ENCODE data around the gene RHOV.
"Not testable (repeated sequence)": the region's sequence is repeated elsewhere in the genome, so short reads cannot be mapped to it uniquely, and the experiment has no call there.

The RHOV gene

DNA sequence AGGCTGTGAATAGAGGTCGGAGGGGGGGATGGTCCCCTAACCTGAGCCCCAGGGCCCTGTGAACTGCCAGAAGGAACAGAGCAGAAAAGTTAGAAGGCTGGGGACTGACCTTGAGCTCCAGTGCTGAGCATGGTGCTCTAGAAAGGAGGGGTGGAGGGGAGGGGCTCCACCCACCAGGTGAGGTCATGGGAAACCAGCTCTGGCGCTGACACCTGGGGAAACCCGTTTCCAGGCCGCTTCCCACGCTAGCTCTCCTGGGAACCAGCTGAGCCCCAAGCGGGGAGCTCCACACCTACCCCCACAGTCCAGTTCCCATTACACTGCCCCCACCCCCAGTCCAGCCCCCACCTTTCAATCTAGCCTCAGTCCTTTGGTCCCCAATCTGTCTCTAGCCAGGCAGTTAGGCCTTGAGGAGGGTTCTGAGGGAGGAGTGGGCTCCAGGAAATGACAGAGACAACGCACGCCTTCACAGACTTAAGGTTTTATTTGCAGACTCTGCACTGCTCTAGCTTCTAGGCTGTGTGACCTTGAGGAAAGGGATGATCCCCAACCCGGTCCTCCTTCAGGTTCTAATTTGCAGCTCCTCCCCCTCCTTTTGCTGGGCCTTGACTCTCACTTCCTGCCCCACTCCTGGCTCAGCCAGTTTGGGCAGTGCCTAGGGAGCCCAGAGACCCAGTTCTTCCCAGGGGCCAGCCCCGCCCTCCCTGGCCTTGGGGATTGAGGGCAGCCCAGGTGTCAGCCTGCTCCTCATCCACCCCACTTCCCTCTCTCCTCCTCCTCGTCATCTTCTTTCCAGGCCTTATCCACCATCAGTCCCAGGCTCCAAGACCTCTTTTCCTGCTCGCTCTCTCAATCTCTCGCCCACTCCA, 2.1 kb downstream of the RHOV start:
- DNase-seq: peak in 1 of 2 donors; percentile 30

DNA sequence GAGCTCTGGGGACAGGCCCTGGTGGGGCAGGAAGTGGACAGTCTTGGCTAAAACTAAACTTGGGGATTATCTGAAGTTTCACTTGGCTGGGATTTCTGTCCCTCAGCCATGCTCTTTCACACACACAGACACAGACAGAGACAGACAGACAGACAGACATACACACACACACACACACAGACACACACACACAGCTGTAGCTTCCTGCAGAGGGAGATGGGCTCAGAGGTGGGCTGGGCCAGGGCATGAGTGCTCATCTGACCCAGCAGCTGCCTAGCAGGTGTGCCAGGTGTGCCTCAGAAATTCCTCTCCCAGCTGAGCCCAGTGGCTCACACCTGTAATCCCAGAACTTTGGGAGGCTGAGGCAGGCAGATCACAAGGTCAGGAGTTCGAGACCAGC, 3.3 kb downstream of the RHOV start:
- DNase-seq: no peak

DNA sequence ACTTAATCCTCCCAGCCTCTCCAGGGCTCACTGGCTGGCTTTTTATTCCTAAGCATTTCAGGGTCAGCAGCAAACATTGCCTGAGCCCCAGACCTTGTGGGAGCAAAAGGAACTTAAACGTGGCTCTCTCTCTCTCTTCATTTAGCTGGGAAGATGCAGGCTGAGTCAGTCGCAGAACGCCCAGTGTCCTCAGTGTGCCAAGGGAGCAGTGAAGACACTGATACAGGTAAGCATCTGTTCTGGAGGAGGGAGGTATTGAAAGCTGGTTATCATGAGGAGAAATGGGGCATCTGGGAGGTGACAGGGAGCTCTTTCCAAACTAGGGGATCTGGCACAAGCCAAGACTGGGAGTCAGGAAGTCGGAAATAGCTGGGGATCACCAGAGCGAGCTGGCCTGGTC, 4.3 kb downstream of the RHOV start:
- DNase-seq: no peak

DNA sequence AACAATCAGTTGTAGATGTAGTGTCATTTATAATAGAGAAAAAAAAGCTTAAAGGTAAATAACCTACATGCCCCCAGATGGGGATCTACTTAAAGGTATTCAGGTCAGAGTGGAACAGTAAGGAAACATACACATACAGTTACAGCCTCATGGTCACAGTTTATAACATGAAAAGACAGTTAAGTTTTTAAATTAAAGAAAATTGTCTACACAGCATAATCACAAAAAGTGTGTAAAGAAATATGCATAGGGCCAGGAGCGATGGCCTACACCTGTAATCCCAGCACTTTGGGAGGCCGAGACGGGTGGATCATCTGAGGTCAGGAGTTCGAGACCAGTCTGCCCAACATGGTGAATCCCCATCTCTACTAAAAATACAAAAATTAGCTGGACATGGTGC, 6.8 kb downstream of the RHOV start:
- no peak for DNase-seq

DNA sequence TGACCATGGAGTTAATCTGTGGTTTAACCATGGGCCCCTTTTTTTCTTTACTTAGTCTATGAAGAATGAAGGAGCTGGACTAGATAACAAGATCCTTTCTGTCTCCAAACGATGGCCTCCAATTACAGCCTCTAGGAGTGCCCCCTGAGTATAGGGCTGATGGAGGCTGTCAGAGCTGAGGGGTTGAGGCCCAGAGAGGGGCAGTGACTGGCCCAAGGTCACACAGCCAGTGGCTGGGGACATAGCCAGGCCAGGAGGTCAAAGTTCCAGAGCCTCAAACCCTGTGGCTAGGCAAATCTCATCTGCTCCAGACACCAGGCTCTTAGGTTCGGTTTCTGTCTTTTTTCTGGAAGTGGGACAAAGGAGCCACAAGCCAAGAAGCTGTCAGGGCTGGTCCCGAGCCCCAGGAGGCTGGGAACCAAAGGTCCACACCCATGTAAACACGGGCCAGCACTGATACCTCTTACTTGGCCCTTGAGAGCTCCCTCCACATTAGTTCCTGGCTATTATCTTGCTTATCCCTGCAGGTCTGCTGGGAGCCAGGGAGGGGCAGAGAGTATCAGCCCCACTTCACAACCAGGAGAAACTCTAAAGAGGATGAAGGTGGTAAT, 10.3 kb downstream of the RHOV start:
- no peak for DNase-seq

DNA sequence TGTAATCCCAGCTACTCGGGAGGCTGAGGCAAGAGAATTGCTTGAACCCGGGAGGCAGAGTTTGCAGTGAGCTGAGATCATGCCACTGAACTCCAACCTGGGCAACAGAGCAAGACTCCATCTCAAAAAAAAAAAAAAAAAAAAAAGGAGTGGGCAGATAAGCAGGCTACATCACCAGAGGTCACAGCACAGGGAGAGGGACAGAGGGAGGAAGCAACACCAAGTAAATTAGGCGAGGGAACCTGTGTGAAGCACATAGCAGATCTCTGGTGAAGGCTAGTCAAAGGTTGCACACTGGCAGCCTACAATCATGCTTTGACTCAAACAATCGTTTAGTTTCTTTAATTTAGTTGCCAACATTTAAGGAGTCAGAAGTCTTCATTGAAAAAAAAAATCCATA, 12.9 kb downstream of the RHOV start:
- not testable (repeated sequence) for DNase-seq

DNA sequence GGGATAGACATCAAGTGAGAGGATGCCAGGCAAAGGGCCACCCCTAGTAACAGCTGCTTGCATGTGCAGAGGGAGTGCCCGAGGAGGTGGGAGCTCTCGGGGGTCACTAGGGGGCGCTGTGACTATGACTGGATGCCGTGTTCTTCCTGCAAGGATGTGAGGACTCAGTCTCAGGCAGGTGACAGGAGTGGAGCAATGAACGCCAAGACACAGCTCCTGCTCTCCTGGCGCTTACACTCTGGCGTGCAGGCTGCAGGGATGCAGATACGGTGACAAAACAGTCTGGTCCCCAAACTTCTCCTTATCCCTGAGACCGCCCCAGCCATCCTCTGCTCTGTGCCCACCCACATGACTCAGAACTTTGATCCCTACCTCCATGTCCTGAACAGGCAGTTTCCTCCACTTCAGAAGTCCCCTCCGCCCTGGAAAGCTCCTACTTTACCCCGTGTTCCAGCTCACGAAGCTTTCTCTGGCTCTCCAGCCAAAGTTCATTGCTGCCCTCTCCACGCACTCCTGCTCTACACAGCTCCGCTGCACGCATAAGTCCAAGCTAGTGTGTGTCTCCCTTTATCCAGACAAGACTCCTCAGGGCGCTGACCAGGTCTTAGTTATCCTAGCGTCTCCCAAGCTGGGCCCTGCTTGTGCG, 14.7 kb downstream of the RHOV start:
- DNase-seq: peak; percentile 90 to 92

DNA sequence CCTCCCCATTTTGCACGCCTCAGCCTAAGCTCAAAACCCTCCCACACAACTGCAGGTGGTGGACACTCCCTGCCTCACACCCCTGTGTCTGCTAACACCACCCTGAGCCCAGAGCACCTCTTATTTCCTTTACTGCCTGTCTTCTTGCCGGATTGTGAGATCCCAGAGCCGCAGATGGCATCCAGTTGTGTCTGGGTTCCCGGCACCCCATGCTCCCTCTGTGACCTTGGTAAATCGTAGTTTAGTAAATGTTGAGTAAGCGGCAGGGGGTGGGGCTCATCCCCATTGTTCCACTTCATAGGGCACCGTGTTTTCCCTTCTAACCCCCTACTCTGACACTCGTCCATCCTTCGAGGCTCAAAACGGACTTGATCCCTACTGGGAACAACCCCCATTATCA, 15.3 kb downstream of the RHOV start:
- DNase-seq: no peak

DNA sequence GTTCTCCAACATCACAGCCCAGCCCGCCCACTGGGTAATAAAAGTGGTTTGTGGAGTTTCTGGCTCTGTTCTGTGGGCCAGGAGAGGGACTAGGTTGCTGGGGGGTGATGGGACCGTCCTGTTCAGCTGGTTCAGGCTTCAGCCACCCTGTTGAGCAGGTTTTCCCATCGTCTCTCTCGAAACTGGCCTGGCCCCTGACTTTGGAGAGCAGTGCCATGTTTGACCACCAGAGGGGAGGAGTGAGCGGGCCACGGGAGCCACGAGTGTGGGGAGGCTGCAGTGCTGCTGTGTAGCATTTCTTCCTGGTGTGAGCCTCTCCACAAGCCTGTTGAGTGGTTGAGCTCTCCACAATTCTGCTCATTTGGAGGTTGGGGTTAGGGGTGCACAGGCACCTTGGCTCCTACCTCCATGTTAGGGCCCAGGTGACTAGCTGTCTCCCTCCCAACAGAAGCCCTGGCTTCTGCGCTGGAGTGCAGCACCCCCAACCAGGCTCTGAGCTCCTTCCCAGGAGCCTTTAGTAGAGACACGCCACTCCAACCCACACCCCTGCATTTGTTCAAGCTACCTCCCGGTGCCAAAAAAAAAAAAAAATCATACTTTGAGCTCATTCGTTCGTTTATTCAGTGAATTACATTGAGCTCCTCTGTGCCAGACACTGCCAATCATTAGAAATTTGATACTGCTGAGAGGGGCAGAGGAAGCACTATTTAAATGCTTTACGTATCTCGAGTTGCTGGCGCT, 16.3 kb downstream of the RHOV start:
- peak; percentile 86 to 87 for DNase-seq

DNA sequence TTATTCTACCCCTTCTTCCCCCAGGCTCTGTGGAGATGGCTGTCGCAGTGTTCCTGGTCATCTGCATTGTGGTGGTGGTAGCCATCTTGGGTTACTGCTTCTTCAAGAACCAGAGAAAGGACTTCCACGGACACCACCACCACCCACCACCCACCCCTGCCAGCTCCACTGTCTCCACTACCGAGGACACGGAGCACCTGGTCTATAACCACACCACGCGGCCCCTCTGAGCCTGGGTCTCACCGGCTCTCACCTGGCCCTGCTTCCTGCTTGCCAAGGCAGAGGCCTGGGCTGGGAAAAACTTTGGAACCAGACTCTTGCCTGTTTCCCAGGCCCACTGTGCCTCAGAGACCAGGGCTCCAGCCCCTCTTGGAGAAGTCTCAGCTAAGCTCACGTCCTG, 17.3 kb downstream of the RHOV start:
- no peak for DNase-seq

DNA sequence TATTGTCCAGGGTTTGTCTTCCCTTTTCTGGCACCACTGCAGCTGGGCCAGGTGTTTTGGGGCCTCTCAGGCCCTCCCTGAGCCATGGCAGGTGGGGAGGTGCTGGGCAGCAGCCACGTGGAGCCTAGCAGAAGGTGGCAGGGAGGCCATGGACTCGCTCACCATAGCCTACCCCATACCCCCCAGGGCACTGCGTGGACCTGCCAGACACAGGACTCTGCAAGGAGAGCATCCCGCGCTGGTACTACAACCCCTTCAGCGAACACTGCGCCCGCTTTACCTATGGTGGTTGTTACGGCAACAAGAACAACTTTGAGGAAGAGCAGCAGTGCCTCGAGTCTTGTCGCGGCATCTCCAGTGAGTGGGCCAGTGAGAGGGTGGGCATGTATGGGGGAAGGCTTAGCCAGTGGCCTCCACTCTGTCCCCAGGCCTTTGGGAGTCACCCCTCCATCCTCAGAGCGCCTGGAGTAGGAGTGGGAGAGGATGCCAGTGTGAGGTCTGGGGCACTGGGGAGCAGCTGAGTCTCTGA, 18.3 kb downstream of the RHOV start:
- DNase-seq: no peak

DNA sequence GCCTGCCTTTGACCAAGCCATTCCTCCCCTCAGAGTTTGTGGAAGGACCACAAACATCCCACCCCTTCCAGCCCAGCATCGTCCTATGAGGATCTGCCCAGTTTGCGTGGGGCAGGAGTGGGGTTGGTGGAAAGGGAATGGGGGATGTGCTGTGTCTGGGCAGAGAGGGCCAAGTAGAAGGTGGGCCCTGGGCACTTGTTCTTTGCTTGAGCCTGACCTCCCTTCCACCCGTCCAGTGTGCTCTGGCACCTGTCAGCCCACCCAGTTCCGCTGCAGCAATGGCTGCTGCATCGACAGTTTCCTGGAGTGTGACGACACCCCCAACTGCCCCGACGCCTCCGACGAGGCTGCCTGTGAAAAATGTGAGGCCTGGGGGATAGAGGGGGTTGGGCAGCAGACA, 19.9 kb downstream of the RHOV start:
- DNase-seq: no peak

DNA sequence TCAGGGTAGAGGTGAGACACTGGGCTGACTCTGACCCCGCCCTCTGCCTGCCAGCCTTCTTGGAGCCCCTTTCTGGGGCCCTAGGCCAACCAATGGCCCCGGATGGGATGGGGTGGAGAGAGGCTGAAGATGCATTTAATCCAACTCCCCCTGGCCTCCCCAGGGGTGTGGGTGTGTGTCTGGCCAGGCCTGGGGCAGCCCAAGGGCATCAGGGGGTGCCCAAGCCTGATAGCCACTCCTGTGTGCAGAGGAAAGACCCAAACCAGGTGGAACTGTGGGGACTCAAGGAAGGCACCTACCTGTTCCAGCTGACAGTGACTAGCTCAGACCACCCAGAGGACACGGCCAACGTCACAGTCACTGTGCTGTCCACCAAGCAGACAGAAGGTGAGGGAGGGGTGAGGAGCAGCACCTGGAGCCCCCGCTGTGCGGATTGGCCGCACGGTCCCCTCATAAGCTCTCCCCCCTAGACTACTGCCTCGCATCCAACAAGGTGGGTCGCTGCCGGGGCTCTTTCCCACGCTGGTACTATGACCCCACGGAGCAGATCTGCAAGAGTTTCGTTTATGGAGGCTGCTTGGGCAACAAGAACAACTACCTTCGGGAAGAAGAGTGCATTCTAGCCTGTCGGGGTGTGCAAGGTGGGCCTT, 20.7 kb downstream of the RHOV start:
- no peak for DNase-seq

DNA sequence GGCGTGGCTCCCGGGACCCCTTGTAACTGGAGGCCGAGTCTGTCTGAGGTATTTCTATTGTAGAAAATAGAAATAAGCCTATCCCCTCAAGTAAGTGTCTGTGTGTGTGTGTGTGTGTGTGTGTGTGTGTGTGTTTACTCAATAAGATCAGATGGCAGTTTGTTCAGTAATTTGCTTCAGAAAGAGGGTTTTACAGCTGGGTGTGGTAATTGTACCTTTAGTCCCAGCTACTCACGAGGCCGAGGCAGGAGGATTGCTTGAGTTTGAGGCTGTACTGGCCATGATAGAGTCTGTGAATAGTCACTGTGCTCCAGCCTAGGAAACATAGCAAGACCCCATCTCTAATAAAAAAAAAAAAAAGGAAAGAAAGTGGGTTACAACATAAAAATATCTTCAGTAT, 21.5 kb downstream of the RHOV start:
- no peak for DNase-seq

DNA sequence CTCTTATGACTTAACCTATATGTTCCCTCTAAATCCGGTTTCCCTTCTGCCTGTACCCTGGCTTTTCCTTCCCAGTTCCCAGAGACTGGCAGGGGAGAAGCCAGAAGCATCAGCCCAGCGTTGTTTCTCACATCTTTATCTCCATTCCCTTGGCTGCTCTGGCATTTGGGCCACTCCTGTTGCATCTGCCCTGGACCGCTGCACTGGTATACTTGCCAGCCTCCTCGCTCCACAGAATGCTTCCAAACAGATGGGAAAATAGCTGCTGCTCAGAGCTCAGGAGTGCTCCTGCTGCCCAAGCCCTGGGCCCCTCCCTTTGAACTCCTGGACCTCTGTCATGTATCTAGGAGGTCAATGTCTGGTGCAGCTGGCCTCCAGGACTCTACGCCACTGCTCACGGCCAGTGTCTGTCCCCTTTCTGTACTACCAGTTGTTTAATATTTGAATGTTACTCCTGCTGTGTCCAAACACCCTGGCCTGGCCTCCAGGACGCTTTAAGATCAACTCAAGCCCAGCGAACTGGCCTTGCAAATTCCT, 23.4 kb downstream of the RHOV start:
- no peak for DNase-seq

DNA sequence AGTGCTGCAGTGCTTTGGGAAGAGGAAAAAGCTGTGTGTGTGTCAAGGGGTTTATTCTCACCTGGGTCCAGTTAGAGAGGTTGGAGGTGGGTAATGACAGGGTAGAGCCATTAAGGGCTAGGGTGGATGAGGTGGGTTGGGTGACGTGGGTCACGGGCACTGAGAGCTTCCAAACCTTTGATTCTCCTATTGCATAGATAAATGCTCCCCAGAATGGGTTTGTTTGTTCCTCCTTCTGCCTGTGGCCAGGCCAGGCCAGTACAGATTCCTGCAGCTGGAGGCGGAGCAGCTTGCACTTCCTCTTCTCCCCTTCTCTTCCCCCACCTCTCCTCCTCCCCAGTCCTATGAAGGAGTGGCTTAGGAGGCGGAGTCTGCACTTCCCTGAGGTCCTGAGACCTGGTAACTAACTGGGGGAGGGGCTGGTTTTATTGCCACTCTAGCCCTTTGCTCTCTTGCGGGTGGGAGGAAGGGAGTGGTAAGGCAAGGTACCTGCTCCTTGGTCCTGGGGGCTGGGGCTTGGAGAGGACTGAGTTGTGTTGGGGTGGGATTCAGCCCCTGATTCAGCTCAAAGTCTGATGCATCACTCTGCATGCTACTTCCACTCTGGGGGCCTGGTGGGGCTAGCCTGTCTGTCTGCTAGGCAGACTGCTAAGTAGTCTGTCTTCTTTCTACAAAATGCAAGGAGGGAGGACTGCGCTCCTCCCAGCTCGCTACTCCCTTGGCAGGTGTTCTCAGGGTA, 26.6 kb downstream of the RHOV start:
- no peak for DNase-seq

DNA sequence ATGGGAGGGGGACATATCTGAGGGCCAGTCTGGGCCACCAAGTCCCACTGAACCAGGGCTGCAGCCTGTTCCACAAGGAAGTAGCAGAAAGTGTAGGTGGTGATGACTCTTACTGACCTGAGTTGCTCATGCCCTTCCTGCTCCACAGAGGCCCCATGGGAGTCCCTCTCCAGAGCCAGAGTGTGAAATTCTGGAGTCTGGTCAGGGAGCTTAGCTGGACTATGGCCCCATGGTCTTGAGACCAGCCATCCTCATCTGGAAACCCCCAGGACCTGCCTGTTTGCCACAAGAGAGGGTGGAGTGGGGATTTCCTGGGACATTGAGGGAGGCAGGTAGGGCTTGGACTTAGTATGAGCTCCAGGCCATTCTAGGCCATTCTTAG, 27.2 kb downstream of the RHOV start:
- no peak for DNase-seq

DNA sequence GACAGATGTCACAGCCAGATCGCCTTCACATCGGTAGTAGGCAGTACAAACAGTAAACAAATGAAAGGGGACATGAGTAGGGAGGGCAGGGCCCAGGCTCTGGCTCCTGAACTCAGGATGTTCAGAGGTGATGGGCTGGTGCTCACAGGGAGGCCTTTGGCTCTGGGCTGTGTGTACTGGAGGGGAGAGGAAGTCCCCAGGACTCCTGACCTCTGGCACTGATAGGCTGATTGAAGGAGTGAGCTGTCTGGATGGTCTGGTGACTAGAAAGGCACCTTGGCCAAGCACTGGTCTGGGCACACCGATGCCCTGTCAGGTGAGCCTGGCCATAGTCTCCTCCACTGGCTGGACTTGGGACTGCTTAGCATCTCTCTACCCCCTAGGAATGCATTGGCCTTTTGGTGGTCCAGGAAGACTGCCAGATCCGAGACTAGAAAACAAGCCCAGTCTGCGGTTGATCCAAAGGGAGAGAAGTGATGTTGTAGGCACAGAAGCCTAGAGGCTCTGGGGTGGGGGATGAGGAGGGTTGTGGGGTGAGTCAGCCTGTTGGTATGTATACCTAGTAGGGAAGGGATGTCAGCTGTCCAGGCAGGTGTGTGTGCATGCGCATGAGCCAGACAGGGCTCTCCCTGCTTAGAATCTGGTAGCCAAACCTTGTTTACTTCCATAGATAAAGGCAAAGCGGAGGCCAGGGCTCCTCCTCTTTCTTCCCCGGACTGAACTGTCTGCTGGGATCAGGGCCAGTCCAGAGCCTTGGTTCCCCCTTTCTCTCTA, 28.3 kb downstream of the RHOV start:
- no peak for DNase-seq

DNA sequence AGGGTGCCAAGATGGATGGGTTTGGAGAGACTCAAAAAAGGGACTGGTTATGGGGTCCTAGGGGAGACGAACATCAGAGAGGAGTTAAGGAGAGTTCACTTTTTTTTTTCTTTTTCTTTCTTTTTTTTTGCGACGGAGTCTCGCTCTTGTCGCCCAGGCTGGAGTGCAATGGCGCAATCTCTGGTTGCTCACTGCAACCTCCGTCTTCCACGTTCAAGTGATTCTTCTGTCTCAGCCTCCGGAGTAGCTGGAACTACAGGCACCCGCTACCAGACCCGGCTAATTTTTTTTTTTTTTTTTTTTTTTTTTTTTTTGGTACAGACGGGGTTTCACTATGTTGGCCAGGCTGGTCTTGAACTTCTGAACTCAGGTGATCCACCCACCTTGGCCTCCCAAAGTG, 29.0 kb downstream of the RHOV start:
- DNase-seq: no peak

DNA sequence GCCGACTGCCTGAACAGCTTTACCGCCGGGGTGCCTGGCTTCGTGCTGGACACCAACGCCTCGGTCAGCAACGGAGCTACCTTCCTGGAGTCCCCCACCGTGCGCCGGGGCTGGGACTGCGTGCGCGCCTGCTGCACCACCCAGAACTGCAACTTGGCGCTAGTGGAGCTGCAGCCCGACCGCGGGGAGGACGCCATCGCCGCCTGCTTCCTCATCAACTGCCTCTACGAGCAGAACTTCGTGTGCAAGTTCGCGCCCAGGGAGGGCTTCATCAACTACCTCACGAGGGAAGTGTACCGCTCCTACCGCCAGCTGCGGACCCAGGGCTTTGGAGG, 29.4 kb downstream of the RHOV start:
- peak; percentile 43 to 49 for DNase-seq

Measured in stimulated activated CD4-positive, alpha-beta T cell treated with anti-CD3 and anti-CD28 coated beads, Interleukin-2, amount 100 ng/mL, for 24 hours (primary cell).